ENCODE results near the gene RUNX2.

Gene RUNX2

DNA sequence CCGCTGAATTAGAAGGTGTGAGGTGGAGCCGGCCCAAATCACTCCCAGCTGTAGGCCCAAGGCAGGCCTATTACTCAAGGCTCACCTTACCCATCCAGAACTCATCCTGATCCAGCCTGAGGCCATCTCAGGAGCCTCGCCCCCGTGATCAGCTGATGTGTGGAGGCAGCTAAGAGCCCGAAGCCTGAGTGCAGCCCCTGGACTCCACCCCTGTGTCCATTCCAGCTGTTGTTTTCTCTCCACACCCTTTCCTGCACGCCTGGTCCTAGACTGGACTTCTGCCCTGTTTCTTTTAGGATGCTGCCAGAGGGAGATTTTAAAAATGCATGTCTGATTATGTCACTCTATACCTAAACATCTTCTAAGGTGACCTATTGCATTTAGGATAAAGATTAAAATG, 174.3 kb downstream of the RUNX2 start:
- H3K27me3 ChIP-seq (replicated peaks; ENCODE audit: control insufficient read depth, insufficient read depth, low read length), result no peaks in the 10 kb centered on the region
- TF ChIP-seq, protein P1, sequence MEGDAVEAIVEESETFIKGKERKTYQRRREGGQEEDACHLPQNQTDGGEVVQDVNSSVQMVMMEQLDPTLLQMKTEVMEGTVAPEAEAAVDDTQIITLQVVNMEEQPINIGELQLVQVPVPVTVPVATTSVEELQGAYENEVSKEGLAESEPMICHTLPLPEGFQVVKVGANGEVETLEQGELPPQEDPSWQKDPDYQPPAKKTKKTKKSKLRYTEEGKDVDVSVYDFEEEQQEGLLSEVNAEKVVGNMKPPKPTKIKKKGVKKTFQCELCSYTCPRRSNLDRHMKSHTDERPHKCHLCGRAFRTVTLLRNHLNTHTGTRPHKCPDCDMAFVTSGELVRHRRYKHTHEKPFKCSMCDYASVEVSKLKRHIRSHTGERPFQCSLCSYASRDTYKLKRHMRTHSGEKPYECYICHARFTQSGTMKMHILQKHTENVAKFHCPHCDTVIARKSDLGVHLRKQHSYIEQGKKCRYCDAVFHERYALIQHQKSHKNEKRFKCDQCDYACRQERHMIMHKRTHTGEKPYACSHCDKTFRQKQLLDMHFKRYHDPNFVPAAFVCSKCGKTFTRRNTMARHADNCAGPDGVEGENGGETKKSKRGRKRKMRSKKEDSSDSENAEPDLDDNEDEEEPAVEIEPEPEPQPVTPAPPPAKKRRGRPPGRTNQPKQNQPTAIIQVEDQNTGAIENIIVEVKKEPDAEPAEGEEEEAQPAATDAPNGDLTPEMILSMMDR (IDR thresholded peaks at IDR 0.05; ENCODE audit: insufficient read depth, low read length, poor library complexity, severe bottlenecking), result no peak
- H3K36me3 ChIP-seq (ENCODE audit: control insufficient read depth, insufficient read depth, low read length), result no peaks in the 10 kb centered on the region
- H3K4me3 ChIP-seq (replicated peaks; ENCODE audit: low read depth, low read length), result no peak overlapping the region
- DNase-seq (ENCODE audit: extremely low read depth, insufficient read length), result no peak

DNA sequence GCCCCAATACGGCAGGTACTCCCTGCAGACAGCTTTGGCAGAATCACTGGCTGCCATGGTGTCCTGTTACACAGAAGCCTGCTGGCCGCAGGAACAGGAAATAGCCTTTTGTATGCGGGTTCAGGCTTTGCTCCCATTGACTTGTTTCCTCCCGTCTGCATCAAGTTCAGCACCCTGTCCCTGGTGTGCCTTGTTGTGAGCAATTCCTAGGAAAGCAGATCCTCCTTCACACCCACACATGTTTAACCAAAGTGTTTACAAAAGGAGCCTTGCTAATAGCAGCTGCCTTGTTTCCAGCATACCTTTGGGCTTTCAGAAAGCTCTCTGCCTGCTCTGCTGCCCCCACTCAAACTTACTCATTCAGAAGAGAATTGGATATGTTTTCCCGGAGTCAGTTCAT, 176.8 kb downstream of the RUNX2 start:
- Histone ChIP-seq H3K4me3 (replicated peaks; ENCODE audit: low read depth, low read length) (no peak overlapping the region), H3K36me3 (ENCODE audit: control insufficient read depth, insufficient read depth, low read length) (no peaks in the 10 kb centered on the region), H3K27me3 (replicated peaks; ENCODE audit: control insufficient read depth, insufficient read depth, low read length) (no peaks in the 10 kb centered on the region; the same call in 1 of the 2 replicates)
- no peak for DNase-seq (ENCODE audit: extremely low read depth, insufficient read length)
- TF ChIP-seq, protein P1 (IDR thresholded peaks at IDR 0.05; ENCODE audit: insufficient read depth, low read length, poor library complexity, severe bottlenecking), result no peak

DNA sequence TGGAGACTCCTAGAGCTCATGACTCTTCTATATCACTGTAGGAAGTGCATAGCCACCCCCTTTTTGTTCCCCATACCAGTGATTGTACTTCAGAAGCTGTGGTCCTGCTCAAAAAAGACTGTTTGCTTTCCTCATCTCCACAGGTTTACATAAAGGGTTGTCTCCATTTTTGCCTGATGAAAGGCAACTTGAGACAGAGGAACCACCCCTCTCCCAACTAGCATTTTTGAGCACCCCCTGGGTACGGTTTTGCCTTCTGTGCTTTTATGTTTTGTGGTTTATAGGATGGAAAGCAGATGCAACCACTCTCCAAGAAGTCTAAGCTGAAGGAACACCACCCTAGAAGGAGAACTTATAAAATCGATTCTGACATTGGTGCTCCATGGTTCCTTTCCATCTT, 177.3 kb downstream of the RUNX2 start:
- Histone ChIP-seq H3K4me3 (replicated peaks; ENCODE audit: low read depth, low read length) (no peak overlapping the region), H3K27me3 (replicated peaks; ENCODE audit: control insufficient read depth, insufficient read depth, low read length) (no peaks in the 10 kb centered on the region; the same call in 1 of the 2 replicates), H3K36me3 (ENCODE audit: control insufficient read depth, insufficient read depth, low read length) (no peaks in the 10 kb centered on the region)
- TF ChIP-seq, protein P1 (IDR thresholded peaks at IDR 0.05; ENCODE audit: insufficient read depth, low read length, poor library complexity, severe bottlenecking), result no peak
- no peak for DNase-seq (ENCODE audit: extremely low read depth, insufficient read length)

DNA sequence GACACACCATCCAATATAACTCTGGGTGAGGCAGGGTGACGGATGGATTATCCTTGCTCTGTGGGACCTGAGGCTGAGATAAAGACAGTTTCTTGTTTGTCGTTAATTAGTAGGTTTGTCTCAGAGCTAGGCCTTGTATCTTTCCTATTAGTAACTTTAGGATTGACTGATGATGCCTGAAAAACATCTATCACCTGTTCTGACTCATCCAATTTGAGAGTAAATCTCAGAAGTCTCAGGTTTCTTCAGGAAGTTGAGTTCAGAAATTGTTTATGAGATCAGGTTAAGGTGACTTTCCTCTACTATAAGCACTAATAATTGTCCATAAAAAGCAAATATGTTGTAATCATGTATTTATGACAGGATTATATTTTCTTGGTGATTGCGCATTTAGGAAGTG, 179.1 kb downstream of the RUNX2 start:
- H3K4me3 ChIP-seq (replicated peaks; ENCODE audit: low read depth, low read length), result no peak overlapping the region
- DNase-seq (ENCODE audit: extremely low read depth, insufficient read length), result no peak
- TF ChIP-seq, protein P1 (IDR thresholded peaks at IDR 0.05; ENCODE audit: insufficient read depth, low read length, poor library complexity, severe bottlenecking), result no peak
- no peaks in the 10 kb centered on the region; the same call in 1 of the 2 replicates for H3K27me3 ChIP-seq (replicated peaks; ENCODE audit: control insufficient read depth, insufficient read depth, low read length)
- no peaks in the 10 kb centered on the region for H3K36me3 ChIP-seq (ENCODE audit: control insufficient read depth, insufficient read depth, low read length)

DNA sequence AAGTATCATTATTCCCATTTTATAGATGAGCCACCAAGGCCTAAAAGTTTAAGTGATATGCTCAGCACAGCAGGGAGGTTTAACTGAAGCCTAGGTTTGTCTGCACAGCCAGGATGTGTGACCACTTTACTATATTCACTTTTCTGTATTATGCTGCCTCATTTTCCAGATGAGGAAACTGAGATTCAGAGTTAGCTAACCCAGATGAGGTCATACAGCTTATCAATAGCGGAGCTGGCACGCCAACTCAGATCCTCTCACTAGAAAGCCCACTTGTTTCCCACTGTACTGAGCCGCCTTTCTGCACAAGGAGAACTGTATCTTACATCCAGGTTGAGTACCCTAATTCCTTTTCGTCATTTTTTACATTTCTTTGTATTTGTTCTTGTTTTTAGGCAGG, 181.3 kb downstream of the RUNX2 start:
- TF ChIP-seq, protein P1 (IDR thresholded peaks at IDR 0.05; ENCODE audit: insufficient read depth, low read length, poor library complexity, severe bottlenecking), result no peak
- no peak for DNase-seq (ENCODE audit: extremely low read depth, insufficient read length)

DNA sequence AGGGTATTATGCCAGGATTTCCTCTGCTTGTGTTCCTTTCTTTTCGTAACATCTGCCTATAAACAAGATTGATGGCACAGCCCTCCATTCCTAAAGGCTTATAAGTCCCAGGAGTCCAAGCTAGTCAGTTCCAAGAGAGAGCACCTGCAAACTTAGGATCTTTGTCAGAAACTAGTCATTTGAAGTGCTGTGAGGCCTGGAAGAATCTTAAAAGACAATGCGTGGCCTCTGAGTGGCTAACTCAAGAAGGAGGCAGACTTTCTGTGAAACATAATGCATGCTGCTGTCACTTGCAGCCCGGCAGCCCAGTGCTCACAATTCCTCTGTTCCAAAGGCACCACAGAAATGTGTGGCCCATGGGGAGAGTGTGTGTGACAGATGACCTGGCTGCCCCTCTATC, 184.6 kb downstream of the RUNX2 start:
- TF ChIP-seq, protein P1 (IDR thresholded peaks at IDR 0.05; ENCODE audit: insufficient read depth, low read length, poor library complexity, severe bottlenecking), result no peak
- no peaks in the 10 kb centered on the region for H3K36me3 ChIP-seq (ENCODE audit: control insufficient read depth, insufficient read depth, low read length)
- no peaks in the 10 kb centered on the region; the same call in none of the 2 replicates for H3K27me3 ChIP-seq (replicated peaks; ENCODE audit: control insufficient read depth, insufficient read depth, low read length)
- no peak for DNase-seq (ENCODE audit: extremely low read depth, insufficient read length)
- H3K4me3 ChIP-seq (replicated peaks; ENCODE audit: low read depth, low read length), result no peak overlapping the region

More for the DNA sequence above, 181.3 kb downstream of the RUNX2 start:
- Histone ChIP-seq H3K4me3 (replicated peaks; ENCODE audit: low read depth, low read length) (no peak overlapping the region), H3K36me3 (ENCODE audit: control insufficient read depth, insufficient read depth, low read length) (no peaks in the 10 kb centered on the region), H3K27me3 (replicated peaks; ENCODE audit: control insufficient read depth, insufficient read depth, low read length) (no peaks in the 10 kb centered on the region; the same call in none of the 2 replicates)
